A673 (cell line): ENCODE results near the gene UBL4B. TPM values are rescaled to one million over a fixed set of nuclear protein-coding genes. Genes with fewer than 3 reads are reported as not detected.

Experiments used
- BruUV-seq: library from RNA; stranded (reverse); fragments of 400-500 nt; replicated peaks from 2 replicates; lab custom pipeline; 2021; lab: Mats Ljungman, UMichigan
- CTCF ChIA-PET: fragments of 300-600 bp; sonication (Branson Sonifier 250); formaldehyde crosslinking; loops from one replicate; lab custom pipeline; 2022; ENCODE audit warnings: antibody characterized with exemption; lab: Charles Lee
- POLR2A ChIA-PET: fragments of 300-600 bp; sonication (Branson Sonifier 250); formaldehyde crosslinking; loops from one replicate; lab custom pipeline; 2022; ENCODE audit warnings: antibody characterized with exemption; ENCODE audit not compliant: low non-redundant PET; lab: Charles Lee
- DNase-seq: peaks from one replicate; pipeline ENCODE4 v3.0.0-alpha.2; 2015; ENCODE audit warnings: low spot score
- H3K27ac ChIP-seq: fragments of 200-600 bp; sonication (generic); 2 replicates; pipeline ENCODE4 v1.5.1; 2016; ENCODE audit warnings: mixed run types, low read depth, mild to moderate bottlenecking, mixed read lengths, antibody characterized with exemption, low read length; ENCODE audit not compliant: poor library complexity, severe bottlenecking
- H3K27me3 ChIP-seq: fragments of 200-600 bp; sonication (generic); replicated peaks from 2 replicates; pipeline ENCODE4 v1.6.1; 2017; ENCODE audit warnings: mixed run types, low read depth, mild to moderate bottlenecking, mixed read lengths, antibody characterized with exemption, low read length; ENCODE audit not compliant: insufficient read depth, poor library complexity
- H3K36me3 ChIP-seq: fragments of 200-600 bp; sonication (generic); 2 replicates; pipeline ENCODE4 v1.6.1; 2016; ENCODE audit warnings: mixed run types, mild to moderate bottlenecking, mixed read lengths, antibody characterized with exemption, low read length; ENCODE audit not compliant: insufficient read depth, poor library complexity, severe bottlenecking
- H3K4me1 ChIP-seq: fragments of 200-600 bp; sonication (generic); 2 replicates; pipeline ENCODE4 v1.6.1; 2017; ENCODE audit warnings: mixed run types, mild to moderate bottlenecking, mixed read lengths, antibody characterized with exemption, low read length; ENCODE audit not compliant: insufficient read depth, poor library complexity, severe bottlenecking
- H3K4me3 ChIP-seq: fragments of 200-600 bp; sonication (generic); 2 replicates; pipeline ENCODE4 v1.5.1; 2016; ENCODE audit warnings: low read depth, mixed run types, mild to moderate bottlenecking, mixed read lengths, low read length; ENCODE audit not compliant: poor library complexity, severe bottlenecking
- H3K9me3 ChIP-seq: fragments of 200-600 bp; sonication (generic); 2 replicates; pipeline ENCODE4 v1.6.1; 2016; ENCODE audit warnings: mixed run types, low read depth, mild to moderate bottlenecking, mixed read lengths, antibody characterized with exemption, low read length; ENCODE audit not compliant: poor library complexity, severe bottlenecking
- EZH2 ChIP-seq: fragments of 200-600 bp; sonication (generic); IDR thresholded peaks from 2 replicates; pipeline ENCODE4 v1.6.1; 2017; ENCODE audit warnings: borderline replicate concordance, low read depth, mild to moderate bottlenecking, mixed read lengths, antibody characterized with exemption, low read length; ENCODE audit not compliant: poor library complexity, severe bottlenecking
- intact Hi-C: fragments of 100-400 bp; cut with micrococcal nuclease; formaldehyde crosslinking; loops from one replicate; pipeline ENCODE4 v1.10.0; 2022; ENCODE audit not compliant: unreplicated experiment
- total RNA-seq: library from RNA; stranded (reverse); gene quantifications from 2 replicates; pipeline ENCODE4 v1.2.3, GENCODE V29; 2021
- TF ChIP-seq, protein P1 (sequence below): fragments of 300-800, 200-600 bp; sonication (generic); conservative IDR thresholded peaks from 2 replicates; pipeline ENCODE4 v1.5.1; 2017; ENCODE audit warnings: low read depth, mild to moderate bottlenecking, antibody characterized with exemption, low read length, moderate library complexity, mixed read lengths

UBL4B gene
- total RNA-seq, 1 experiment from 2014 or later = not detected

DNA sequence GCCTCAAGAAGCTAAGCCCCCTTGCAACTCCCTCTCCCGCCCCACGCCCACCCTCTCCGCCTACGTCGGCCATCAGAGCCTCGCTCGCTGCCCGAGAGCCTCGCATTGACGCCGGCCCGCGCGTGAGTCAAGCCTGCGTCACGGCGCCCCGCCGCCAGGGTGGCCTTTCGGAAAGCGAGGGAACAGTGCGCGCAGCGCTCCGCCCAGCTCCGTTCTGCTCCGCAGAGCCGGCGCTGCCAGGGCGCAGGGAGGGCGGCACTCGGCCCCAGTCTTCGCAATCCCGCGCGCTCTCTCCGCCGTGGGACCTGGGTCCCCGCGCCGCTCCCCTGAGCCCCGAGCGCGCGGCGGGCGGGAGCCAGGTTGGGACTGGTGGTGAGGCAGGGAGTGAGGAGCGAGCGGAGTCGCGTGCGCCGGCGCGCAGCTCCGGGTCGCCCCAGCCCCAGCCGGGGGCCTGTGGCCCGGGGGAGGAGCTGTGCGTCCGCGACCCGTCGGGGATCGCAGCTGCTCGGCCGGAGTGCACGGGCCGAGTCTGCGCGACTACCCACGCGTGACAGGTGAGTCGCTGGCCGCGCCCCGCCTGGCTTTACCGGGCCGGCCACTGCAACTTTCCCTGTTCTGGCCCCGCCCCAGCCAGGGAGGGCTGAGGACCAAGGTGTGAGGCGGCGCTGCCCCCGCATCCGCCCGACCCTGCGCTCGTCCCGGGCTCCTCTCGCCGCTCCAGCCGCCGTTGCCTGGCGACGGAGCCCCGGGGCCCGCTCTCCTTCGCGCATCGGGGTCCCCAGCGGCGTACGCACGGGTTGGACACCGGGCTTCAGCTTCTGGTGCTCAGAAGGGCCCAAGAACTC lies 38.3 kb downstream of the UBL4B start, which contains the start of gene SLC6A17:
Gene SLC6A17 (plus strand): TSS at position 165 of the 845 bp plus-strand sequence. CDS start 16,436 bp downstream, outside the sequence.
- peak; percentile 62 for DNase-seq
- BruUV-seq = no TSS peak
- ChIA-PET POLR2A (no interaction called here), CTCF (interaction anchor here (0.7 kb wide), 1 partner anchor 383 kb away, joined by 10 read pairs; no protein-coding TSS in a partner anchor)
- peaks cover 98% of the 10 kb centered on the region for H3K27me3 ChIP-seq
- intact Hi-C loops = no loop called here
- peaks cover 7% of the 10 kb centered on the region for H3K4me1 ChIP-seq
- TF ChIP-seq, protein P1, sequence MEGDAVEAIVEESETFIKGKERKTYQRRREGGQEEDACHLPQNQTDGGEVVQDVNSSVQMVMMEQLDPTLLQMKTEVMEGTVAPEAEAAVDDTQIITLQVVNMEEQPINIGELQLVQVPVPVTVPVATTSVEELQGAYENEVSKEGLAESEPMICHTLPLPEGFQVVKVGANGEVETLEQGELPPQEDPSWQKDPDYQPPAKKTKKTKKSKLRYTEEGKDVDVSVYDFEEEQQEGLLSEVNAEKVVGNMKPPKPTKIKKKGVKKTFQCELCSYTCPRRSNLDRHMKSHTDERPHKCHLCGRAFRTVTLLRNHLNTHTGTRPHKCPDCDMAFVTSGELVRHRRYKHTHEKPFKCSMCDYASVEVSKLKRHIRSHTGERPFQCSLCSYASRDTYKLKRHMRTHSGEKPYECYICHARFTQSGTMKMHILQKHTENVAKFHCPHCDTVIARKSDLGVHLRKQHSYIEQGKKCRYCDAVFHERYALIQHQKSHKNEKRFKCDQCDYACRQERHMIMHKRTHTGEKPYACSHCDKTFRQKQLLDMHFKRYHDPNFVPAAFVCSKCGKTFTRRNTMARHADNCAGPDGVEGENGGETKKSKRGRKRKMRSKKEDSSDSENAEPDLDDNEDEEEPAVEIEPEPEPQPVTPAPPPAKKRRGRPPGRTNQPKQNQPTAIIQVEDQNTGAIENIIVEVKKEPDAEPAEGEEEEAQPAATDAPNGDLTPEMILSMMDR = no peak
- TF ChIP-seq EZH2 = peak; percentile 56
- H3K9me3 ChIP-seq = no peaks in the 10 kb centered on the region
- no peak within 1 kb of the TSS for H3K27ac ChIP-seq
- H3K4me3 ChIP-seq = peak within 1 kb of the TSS; percentile 21
- no peaks in the 10 kb centered on the region for H3K36me3 ChIP-seq

DNA sequence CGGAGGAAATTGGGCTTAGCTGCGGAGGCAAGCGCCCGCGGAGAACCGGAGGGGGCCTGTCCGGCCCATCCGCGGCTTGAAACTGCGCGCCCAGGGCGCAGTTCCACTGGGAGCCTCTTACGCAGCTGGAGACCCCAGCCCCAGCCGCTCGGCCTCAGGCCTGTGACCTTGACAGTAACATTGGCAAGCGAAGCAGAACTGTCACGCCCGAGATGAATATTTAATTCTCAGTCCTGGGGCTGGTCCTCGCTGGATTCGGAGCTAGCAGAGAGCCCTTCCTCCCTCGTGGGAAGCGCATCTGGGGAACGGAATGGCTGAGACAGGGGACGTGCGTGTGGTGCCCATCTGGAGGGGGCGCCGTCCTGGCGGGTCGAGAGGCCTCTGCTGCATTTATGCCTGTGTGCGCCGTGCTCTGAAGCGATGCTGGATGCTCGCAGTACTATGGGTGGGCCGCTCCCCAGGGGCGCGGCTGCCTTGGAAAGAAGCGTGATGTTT lies 39.0 kb downstream of the UBL4B start:
- no peak overlapping the region for H3K27ac ChIP-seq
- H3K27me3 ChIP-seq = peaks cover 93% of the 10 kb centered on the region
- no peak for TF ChIP-seq EZH2
- TF ChIP-seq, protein P1 = no peak
- ChIA-PET POLR2A (no interaction called here), CTCF (no interaction called here)
- BruUV-seq = no TSS peak
- no peaks in the 10 kb centered on the region for H3K36me3 ChIP-seq
- no peaks in the 10 kb centered on the region for H3K9me3 ChIP-seq
- intact Hi-C loops = no loop called here
- peaks cover 7% of the 10 kb centered on the region for H3K4me1 ChIP-seq
- no peak overlapping the region for H3K4me3 ChIP-seq
- no peak for DNase-seq

DNA sequence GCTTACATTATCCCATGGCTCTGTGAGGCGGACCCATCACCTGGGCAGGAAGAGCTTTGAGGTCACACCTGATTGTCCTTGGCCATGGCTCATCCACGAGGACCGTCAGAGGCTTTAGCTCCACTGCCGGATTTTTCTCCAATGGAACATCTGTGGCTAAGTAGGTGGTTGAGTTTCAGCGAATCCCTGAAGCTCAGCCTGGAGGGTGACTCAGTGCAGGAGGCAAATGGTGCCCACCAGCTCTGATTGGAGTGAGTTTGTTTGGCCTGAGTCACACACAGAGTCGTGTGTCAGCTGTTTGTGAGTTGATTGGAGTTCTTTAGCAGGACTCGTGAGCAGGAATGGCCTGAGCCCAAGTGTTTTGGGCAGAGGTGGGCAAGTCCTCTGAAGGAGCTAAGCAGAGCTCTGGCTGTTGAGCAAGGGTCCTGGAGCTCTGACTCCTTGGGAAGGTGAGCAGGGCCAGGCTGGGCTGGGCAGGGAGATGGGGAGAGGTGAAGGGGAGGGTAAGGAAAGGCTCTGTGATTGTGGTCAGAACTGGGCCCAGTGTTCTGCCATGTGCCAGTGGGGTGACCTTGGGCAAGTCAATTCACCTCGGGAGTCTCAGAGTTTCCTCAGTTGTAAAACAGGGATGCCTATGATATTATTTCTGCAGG lies 40.0 kb downstream of the UBL4B start:
- ChIA-PET CTCF (no interaction called here), POLR2A (no interaction called here)
- no peak for DNase-seq
- peaks cover 7% of the 10 kb centered on the region for H3K4me1 ChIP-seq
- BruUV-seq = no TSS peak
- no peaks in the 10 kb centered on the region for H3K36me3 ChIP-seq
- H3K27me3 ChIP-seq = peaks cover 83% of the 10 kb centered on the region
- H3K4me3 ChIP-seq = no peak overlapping the region
- H3K9me3 ChIP-seq = no peaks in the 10 kb centered on the region
- no peak overlapping the region for H3K27ac ChIP-seq
- no peak for TF ChIP-seq EZH2
- TF ChIP-seq, protein P1 = no peak
- intact Hi-C loops = no loop called here
